Measurements from ENCODE around the gene CIT. TPM values are rescaled to one million over a fixed set of nuclear protein-coding genes. Genes with fewer than 3 reads are reported as not detected.

Gene CIT
- total and polyA plus RNA-seq, 10 of the 15 experiments (the other 5 are each of a cell fraction or from before 2014, with no cell fraction given) = 1.0 to 38.2 (median 14.9) TPM

DNA sequence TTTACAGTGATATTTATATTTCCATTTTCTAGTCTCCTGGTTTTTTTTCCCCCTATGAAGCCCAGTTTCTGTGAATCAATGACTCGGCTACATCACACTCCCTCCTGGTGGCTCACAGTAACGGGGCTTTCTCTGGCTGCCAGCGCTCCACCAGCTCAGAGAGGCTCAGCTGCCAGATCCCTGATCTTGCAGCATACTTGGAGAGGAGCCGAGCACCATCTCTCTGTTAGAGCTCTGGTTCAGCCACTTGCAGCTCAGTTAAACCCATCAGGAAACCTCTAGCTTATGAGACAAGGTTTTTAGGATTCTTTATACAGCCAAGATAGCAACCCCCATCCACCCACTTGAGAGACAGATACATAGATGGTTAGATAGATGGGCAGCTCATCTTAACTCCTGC, 74.6 kb downstream of the CIT start:
- H3K36me3 ChIP-seq (ENCODE audit: control insufficient read depth in 2 of 2, insufficient read depth in 2 of 2, low read length in 1 of 2) = peaks cover 3 to 17% of the 10 kb centered on the region in 2 experiments; a peak in 3 of 4 replicates
- CTCF ChIA-PET = interaction anchor here (1.1 to 1.2 kb wide), 3 partner anchors 17 to 101 kb away, joined by 3 to 6 read pairs (median 3); no protein-coding TSS in a partner anchor

More for the DNA sequence above, 74.6 kb downstream of the CIT start:
- ATAC-seq (no peak), FAIRE-seq (no peak), DNase-seq (ENCODE audit: low read depth, low spot score) (no peak)
- intact Hi-C loops (cut with micrococcal nuclease; ENCODE audit: unreplicated experiment) = no loop called here
- TF ChIP-seq RB1 (IDR thresholded peaks at IDR 0.05; ENCODE audit: borderline replicate concordance) (no peak), ATF7 (IDR thresholded peaks at IDR 0.05; ENCODE audit: low read depth) (no peak), ZNF207 (IDR thresholded peaks at IDR 0.05; ENCODE audit: borderline replicate concordance) (no peak), SUZ12 (IDR thresholded peaks at IDR 0.05; ENCODE audit: unreplicated experiment) (no peak), MTA2 (IDR thresholded peaks at IDR 0.05; ENCODE audit: low read depth) (no peak), EGR1 (IDR thresholded peaks at IDR 0.05; ENCODE audit: borderline replicate concordance in 1 of 2, low read depth in 2 of 2, low read length in 2 of 2) (no peak), SIN3A (IDR thresholded peaks at IDR 0.05; ENCODE audit: low read depth, low read length) (no peak), SMAD1 (IDR thresholded peaks at IDR 0.05; ENCODE audit: low read depth, partially characterized antibody) (no peak), POLR2AphosphoS5 (IDR thresholded peaks at IDR 0.05; ENCODE audit: low read length) (no peak), YBX1 (IDR thresholded peaks at IDR 0.05) (no peak), FOXM1 (IDR thresholded peaks at IDR 0.05; ENCODE audit: low read depth, low read length) (no peak), MYB (IDR thresholded peaks at IDR 0.05; ENCODE audit: borderline replicate concordance, low read depth, low read length) (no peak), POU2F2 (IDR thresholded peaks at IDR 0.05; ENCODE audit: borderline replicate concordance, low read depth, low read length) (no peak), EP300 (IDR thresholded peaks at IDR 0.05; ENCODE audit: borderline replicate concordance in 1 of 2, control insufficient read depth in 1 of 2, low read depth in 2 of 2, low read length in 2 of 2) (no peak), SREBF2 (IDR thresholded peaks at IDR 0.05; ENCODE audit: low read length) (no peak), YY1 (IDR thresholded peaks at IDR 0.05; ENCODE audit: low read depth, low read length) (no peak)
- TF ChIP-seq, protein P1, sequence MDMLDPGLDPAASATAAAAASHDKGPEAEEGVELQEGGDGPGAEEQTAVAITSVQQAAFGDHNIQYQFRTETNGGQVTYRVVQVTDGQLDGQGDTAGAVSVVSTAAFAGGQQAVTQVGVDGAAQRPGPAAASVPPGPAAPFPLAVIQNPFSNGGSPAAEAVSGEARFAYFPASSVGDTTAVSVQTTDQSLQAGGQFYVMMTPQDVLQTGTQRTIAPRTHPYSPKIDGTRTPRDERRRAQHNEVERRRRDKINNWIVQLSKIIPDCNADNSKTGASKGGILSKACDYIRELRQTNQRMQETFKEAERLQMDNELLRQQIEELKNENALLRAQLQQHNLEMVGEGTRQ (IDR thresholded peaks at IDR 0.05; ENCODE audit: borderline replicate concordance, low read depth, low read length) = no peak
- RAD21 ChIA-PET (ENCODE audit: unreplicated experiment) = no interaction called here
- in situ Hi-C loops (cut with MboI) = no loop called here
- WGBS (ENCODE audit: insufficient coverage, insufficient replicate concordance, low lambda C conversion rate, missing lambda C conversion rate) = 96% methylated on average over 4 of the region's 4 CpGs
- Histone ChIP-seq H2AFZ (ENCODE audit: control insufficient read depth, low read depth, low read length) (no peak overlapping the region), H3K27me3 (replicated peaks in 1 of 2; ENCODE audit: control insufficient read depth in 2 of 2, insufficient read depth in 2 of 2, low read length in 1 of 2) (no peaks in the 10 kb centered on the region), H3K9ac (ENCODE audit: control insufficient read depth, insufficient read depth, low read length) (no peak overlapping the region), H3K27ac (ENCODE audit: control insufficient read depth, insufficient read depth) (no peak overlapping the region), H3K79me2 (ENCODE audit: control insufficient read depth, insufficient read depth, low read length) (no peaks in the 10 kb centered on the region), H3K9me3 (replicated peaks; ENCODE audit: control insufficient read depth, insufficient read depth, low read length) (no peaks in the 10 kb centered on the region; the same call in 1 of the 3 replicates), H4K20me1 (ENCODE audit: control insufficient read depth, insufficient read depth) (no peaks in the 10 kb centered on the region), H3K4me3 (no peak overlapping the region), H3K4me1 (ENCODE audit: control insufficient read depth, insufficient read depth, low read length) (no peaks in the 10 kb centered on the region), H3K4me2 (ENCODE audit: control insufficient read depth, insufficient read depth) (no peak overlapping the region)
- POLR2A ChIA-PET = no interaction called here
- SMC1A ChIA-PET (ENCODE audit: uncharacterized antibody, unreplicated experiment) = no interaction called here
- BruUV-seq (replicated peaks) = no TSS peak
